ENCODE measurements around the gene TBXA2R. TPM values are rescaled to one million over a fixed set of nuclear protein-coding genes. Genes with fewer than 3 reads are reported as not detected.
"Not testable (repeated sequence)": the region's sequence is repeated elsewhere in the genome, so short reads cannot be mapped to it uniquely, and the experiment has no call there.

Gene TBXA2R
- total RNA-seq (2014; rRNA removed; shearing (Covaris generic)): 4.3 and 4.4 TPM in 2 replicates

DNA sequence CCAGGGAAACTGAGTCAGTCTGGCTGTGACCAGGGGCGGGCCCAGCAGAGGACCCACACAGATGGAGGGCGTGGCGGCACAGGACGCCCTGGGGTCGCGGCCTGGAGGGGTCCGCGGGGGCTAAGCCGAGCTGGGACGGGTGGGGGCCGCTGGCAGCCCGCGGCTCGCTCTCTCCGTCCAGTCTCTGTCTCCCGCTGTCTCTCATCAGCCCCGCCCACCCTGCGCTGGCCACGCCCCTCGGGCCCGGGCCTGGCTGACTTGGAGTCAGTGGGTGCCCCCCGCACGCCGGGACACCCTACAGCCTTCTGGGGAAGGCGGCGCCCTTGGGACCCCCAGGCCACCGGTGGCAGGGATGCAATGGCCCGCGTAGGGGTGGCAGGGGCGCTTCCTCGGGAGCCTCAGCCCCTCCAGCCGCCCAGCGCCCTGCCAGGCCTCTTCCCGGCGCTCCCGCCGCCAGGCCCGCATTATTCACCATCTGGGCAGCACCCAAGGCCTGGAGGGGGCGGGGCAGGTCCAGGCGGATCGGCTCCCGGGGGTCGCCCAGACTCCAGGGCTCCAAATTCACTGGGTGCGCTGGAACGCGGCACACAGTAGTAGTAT is at the start of gene TBXA2R:
Gene TBXA2R (minus strand): TSS at position 186 of the 600 bp plus-strand sequence. CDS start 6,241 bp downstream, outside the sequence.
- DNase-seq (ENCODE audit: low read depth): peak; percentile 69

DNA sequence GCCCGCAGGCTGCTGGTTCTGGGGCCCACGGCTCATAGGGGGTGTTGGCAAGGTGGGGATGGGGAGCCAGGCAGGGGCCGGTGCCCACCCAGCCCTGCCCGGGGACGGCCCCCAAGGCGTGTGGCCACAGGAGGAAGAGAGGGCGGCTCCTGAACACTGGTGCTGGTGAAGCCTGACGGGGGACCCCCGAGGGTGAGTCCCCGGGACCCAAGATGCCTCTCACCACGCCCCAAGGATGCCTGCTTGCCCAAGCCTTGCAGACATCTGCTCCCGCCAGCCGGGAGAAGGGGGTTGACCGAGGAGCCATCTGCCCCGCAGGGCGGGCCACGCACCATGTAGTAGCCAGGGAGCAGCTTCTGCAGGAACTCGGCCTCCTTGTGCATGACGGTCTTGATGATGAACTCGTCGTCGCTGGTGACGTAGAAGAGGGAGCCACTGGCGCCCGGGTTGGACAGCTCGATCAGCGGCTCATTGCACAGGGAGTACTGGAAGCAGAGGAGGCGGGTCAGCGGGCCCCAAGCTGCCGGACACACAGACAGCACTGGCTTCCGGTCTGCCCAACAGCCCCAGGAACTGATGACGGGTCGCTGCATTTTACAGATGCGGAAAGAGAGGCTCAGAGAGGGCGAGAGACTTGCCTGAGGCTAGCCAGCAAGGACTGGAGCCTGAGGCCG is 49.5 kb upstream of the TBXA2R start:
- peak; percentile 91 for DNase-seq (ENCODE audit: low read depth)

DNA sequence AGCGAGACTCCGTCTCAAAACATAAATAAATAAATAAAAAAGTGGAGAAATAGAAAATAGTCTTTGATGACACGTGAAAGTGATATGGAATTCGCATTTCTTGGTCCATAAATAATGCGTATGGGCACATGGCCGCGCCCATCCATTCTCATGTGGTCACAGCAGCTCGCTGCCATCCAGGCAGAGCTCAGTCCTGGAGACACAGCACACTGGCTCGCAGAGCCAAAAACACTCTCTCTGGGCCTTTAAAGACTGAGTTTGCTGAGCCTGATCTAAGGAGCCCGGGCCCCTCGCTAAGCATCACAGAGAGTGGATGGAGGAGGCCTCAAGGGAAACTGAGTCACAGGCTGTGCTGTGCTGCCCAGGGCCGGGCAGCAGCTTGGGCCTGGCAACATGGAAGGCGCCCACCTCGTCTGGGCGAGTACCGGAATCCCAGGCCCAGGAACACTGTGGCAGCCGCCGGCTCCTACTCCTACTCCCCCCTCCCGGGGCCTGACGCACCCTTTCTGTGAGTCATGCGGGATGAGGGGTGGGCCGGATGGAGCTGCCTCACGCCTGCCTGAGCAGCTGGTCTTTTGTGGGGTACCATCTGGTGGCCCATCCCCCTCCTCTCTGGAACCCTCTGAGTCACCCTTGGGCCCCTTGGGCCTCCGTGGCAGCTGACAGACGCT is 48.9 kb upstream of the TBXA2R start:
- DNase-seq (ENCODE audit: low read depth): peak; percentile 98

DNA sequence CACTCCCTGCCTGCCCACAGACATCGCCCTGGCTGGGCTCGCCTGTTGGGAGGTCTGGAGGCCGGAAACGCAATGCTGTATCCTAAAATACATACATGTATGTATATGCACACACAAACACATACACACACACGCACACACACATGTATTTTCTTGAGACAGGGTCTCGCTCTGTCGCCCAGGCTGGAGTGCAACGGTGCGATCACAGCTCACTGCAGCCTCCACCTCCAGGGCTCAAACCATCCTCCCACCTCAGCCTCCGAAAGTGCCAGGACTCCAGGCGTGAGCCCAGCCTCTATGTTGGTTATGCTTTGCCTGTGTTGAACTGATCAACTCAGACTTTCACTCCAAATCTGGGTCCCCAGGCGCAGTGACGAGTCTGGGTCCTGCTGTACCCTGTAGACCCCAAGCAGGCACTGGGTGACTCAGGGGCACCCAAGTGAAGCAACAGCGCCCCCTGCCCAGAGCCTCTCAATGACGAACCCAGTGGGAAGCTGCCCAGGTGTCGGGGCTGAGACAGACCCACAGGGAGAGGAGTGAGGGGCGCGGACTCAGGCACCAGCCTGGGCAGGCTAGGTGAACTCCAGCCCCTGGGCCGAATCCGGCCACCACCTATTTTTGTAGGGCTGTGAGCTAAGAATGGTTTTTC is 47.3 kb upstream of the TBXA2R start:
- no peak for DNase-seq (ENCODE audit: low read depth)

DNA sequence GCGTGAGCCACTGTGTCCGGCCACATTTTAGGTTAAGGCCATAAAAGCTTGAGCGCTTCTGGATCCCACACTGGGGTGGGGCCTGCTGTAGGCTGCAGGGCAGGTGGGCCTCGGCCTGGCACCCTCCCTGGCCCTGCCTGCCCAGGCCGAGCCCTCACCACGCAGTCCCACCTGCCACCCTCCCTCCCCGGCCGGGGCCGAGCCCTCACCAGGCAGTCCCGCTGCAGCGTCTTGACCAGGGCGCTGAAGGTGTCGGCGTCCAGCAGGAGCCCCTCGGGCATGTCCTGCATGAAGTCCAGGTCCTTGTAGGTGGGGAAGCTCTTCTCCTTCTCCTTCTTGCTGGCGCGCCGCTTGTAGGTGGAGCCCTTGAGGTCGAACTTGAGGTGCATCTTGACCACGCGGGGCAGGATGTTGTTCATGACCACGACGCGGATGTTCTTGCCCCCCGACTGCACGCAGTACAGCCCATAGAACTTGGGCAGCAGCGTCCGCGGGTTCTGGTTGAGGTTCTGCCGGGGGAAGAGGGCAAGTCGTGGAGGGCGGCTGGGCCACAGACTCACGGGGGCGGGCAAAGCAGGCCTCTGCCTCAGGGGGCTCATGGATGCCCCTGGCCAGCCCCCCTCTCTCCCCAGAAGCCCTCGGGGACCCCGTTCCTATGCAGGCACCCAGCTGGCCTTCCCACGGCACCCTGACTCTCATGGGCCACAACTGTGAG is 46.6 kb upstream of the TBXA2R start:
- no peak for DNase-seq (ENCODE audit: low read depth)

DNA sequence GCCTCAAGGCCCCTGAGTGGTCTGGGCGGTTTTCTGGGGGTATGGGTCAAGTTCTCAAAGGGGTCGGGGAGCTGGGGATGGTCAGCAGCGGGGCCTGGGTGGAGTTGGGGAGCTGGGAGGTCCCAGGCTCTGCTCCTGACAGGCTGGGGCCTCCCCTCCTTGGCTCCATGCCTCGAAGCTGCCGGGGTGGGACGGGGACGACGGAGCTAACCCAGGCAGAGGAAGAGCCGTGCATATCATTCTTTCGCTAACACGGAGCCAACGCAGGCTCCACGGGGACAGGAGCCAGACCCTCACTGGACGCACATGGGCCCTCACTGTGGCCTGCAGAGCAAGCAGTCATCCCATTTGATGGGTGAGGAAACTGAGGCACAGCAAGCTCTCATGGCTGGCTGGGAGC is 45.7 kb upstream of the TBXA2R start:
- no peak for DNase-seq (ENCODE audit: low read depth)

DNA sequence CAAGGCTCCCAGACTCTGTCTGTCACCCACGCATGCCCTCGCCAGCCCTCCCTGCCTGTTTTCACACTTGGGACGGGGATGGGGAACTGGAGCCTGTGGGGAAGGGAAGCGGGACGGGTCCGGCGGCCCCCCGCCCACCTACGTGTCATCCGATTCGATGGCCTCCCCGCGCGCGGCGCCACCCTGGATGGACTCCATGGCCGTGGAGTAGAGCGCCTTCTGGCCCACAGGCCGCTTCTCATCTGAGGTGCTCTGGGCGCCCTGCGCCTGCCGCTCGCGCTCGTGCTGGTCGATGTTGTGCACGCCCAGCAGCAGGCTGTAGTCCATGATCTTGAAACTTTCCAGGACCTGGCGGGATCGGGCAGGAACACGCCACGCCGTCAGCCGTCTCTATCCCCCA is 45.0 kb upstream of the TBXA2R start:
- DNase-seq (ENCODE audit: low read depth): no peak

DNA sequence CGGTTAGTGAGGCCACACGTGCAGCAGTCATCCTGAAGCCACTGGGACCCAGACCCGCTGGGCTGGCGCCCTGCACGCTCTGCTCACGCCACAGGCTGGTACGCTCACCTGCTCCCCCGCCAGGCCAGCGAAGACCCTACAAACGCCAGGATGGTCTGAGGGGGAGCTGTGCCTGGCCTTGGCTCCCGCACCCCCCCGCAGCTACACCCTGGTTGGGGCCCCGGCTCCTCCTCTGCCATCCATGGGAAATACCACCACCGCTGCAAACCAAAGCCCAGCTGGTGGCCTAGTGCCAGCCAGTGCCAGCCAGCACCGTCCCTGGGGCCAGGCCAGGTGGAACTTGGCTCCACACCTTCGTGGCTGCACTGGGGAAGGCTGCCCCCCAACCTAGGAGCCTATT is 43.2 kb upstream of the TBXA2R start:
- no peak for DNase-seq (ENCODE audit: low read depth)

DNA sequence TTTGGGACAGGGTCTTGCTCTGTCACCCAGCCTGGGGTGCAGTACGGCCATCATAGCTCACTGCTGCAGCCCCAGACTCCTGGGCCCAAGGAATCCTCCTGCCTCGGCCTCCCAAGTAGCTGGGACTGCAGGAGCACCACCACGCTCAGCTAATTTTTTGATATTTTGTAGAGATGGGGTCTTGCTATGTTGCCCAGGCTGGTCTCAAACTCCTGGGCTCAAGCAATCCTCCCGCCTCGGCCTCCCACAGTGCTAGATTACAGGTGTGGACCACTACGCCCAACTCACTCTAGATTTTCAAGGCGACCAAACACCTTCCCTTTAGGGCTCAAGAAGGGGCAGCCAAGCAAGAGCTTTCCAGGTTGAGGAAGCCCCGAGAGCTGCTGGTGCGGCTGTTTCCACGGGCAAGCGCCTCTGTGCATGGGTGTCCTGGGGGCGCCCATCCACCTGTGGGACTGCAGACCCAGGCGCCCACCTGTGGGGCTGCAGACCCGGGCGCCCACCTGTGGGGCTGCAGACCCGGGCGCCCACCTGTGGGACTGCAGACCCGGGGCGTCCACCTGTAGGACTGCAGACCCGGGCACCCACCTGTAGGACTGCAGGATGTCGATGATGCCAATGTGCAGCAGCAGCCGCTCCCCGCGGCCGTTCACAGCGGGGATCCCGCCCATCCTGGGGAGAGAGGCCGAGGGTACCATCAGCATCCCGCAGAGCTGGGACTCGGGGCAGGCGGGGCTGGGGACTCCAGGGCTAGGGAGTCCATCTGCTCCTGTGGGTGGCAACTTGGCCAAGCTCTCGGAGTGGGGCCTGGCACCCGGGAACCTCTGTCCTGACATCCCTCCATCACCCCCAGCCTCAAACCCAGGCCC is 41.6 kb upstream of the TBXA2R start:
- DNase-seq (ENCODE audit: low read depth): no peak

DNA sequence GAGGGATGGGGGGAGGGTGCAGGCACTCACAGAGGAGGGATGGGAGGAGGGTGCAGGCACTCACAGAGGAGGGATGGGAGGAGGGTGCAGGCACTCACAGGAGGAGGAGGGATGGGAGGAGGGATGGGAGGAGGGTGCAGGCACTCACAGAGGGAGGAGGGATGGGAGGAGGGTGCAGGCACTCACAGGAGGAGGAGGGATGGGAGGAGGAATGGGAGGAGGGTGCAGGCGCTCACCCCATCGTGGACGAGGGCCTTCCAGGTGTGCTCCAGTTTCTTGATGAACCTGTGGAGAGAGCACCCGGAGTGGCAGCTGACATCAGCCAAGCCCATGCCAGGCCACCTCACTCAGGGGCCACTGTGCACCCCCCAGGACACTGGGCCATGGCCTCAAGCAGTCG is 40.4 kb upstream of the TBXA2R start:
- DNase-seq (ENCODE audit: low read depth): not testable (repeated sequence)

DNA sequence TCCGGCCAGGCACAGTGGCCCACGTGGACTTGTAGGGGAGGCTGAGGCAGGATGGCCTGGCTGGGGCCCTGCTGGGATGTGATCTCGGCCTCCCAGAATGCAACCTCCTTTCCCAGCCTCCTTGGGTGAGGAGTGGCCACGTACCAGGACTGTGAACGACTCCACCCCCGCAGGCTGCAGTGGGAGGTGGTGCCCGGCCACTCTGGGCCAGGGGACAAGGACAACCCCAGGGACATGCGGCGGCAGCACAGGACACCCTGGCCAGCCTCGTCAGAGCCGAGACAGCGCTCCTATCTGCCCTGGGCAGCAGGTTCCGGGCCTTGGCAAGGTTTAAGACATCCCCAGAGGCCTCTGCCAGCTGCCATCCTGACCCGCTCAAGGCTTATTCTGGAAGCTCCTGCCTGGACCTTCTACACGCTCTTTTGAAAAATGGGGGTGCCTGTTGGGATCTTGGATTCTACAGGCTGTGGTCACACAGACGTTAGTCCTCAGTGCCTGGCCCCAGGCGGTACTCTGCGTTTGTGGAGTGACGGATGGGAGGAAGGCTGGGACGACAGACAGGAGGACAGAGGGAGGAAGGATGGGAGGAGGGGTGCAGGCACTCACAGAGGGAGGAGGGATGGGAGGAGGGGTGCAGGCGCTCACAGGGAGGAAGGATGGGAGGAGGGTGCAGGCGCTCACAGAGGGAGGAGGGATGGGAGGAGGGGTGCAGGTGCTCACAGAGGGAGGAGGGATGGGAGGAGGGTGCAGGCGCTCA is 39.8 kb upstream of the TBXA2R start:
- peak; percentile 9 for DNase-seq (ENCODE audit: low read depth)

DNA sequence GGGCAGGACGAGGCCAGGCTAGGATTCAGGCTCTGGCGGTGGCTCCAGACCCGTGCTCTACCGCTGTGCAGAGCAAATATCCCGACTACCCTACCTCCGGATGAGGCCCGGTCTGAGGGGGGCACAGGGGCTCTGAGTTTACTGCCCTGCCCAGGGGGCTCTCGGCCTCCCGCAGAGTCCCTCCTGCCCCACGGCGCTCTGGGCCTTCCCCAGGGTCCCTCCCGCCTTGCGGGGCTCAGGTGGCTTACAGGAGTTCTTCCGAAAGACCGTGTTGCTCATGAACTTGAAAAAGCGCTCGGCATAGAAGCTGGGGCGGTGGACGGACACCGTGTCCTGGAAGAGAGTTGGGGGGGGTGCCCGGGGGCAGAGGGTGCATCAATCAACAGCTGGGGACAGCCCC is 39.1 kb upstream of the TBXA2R start:
- no peak for DNase-seq (ENCODE audit: low read depth)

DNA sequence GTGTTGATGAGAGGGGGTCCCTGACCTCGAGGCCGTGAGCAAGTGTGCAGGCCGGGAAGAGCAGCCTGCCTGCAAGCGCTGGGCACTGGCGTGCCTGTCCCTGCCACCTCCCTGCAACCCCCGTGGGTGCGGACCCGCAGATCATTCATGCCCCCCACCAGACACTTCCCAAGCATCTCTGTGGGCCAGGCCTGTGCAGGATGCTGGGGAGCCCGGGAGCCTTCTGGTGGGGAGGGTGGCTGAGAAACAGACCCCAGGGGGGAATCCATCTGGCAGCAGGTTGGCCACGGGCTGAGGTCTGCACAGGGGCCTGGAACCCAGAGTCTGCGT is 38.4 kb upstream of the TBXA2R start:
- no peak for DNase-seq (ENCODE audit: low read depth)

DNA sequence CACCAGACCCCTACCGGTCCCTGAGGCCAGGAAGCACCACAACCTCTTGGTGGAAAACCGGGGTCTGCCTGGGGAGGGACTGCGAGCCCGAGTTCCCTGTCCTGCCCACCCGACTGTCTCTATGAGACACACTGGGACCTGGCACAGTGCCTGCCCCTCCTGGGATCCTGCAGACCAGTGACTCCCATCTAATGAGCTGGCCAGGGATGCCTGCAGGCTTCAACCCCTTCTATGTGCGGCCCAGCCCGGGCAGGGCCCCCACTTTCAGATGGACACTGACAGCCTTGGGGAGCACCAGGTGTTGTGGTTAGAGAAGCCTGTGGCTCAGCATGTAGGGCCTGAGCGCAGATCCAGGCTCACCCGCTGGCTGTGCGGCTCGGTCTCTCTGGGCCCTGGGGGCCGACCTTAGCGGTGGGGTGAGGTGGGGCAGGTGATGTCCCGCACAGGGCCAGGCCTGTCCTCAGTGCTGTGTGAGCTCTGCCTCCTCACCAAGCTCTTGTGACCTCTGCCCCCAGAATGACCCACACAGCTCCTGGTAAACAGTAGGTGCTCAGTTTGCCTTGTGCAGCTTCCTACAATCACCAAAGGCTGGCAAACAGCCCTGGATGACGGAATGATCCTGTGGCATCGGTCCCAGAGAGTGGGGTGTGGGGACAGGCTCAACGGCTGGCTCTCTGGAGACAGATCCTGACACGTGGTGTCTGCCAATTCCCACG is 37.8 kb upstream of the TBXA2R start:
- DNase-seq (ENCODE audit: low read depth): peak; percentile 15

DNA sequence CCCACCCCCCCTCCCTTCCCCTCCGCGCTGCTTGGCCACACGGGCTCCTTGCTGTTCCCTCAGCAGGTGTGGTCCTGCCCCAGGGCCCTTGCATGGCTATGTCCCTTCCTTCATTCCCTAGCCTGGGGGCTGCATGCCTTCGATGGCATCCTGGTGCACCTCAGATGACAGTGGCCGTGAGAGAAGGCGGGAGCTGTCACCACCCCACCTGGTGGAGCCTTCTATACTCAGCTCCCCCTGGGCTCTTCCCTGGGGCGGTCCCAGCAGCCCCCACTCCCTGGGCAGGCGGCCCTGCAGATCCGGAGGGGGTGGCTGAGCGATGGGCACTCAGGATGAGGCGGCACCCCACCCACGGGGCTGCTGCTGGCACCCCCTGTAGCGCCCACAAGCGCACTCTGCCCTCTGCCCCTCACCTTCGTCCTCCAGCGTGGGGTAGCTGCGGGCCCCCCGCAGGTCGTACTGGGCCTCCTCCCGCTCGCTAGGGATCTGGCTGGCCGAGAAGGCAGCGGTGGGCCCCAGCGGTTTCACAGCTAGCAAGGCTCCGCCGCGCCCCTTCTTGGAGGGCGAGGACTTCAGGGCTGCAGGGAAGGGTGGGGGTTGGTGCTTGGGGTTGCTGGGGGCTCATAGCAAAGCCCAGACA is 37.1 kb upstream of the TBXA2R start:
- DNase-seq (ENCODE audit: low read depth): no peak

DNA sequence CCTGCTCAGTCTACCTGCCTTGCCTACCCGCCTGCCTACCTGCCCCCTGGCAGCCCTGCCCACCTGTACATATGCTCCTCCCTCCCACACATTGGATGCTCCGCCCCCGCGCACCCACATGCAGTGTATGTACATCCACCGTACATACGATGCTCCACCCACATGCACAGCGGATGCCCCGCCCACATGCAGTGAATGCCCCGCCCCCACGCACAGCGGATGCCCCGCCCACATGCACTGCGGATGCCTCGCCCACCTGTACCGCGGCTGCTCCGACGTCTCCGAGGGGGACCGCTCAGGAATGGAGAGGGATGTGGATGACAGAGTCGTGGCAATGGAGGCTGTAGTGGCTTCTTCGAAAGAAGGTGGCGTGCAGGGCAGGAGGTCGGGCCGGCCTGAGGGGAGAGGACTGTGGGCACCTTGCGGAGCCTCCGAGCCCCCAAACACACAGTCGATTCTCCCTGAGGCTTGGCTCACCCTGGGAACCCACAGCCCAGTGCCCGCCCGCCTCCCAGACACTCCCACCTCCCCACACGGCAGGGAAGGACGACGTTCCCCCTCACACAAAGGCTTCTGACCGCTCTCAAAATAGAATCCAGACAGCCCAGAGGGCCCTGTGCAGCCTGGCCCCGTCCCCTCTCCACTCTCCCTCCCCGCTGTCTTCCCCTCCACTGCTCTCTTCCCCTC is 36.5 kb upstream of the TBXA2R start:
- DNase-seq (ENCODE audit: low read depth): no peak

DNA sequence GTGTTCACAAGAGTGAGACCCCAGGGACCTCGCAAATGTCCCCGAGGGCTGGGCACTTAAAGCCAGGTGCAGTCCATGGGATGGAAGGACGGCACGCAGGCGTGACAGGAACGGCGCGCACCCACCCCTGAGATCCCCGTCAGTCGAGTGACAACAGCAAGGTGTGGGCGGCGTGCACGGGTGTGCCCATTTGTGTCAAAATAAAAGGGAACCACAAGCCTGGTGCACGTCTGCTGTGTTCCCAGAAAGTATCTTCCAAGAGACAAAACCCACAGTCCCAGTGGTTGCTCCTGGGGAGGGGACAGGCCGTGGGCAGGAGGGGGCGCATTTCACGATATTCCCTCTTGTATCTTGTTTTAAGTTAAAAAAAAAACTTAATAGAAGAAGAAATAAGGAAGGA is 35.6 kb upstream of the TBXA2R start:
- no peak for DNase-seq (ENCODE audit: low read depth)

DNA sequence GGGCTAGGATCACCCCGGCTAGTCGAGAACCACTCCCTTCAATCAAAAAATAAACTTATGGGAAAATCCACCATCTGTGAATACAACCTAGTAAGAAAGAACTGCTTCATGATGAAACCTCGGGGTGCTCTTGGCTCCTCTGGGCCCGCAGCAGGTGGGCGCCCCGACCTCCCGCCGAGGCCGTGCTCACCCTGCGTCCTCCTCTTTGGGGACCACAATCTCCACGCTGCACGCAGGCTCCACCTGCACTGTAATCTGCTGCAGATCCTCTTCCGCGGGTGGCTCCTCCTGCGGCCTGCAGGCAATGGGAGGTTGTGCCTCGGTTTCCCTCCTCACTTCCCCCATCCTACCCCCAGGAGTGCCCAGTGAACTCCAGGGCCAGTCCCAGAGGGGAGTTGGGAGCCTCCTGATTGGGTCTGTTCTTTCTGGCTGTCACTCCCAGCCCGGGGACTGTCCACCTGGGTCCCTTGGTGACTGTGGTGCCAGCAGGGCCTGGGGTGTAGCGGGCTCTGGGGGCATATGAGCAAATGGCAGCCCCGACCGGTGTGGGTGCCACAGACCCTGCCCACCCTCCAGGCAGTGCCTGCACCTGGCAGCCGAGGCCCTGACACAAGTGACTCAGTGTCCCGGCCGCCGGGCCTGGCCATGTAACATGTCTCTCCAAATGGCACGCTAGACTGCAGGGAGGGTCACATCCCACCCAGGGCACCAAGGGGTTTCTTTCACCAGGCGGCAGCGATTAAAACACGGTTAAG is 35.0 kb upstream of the TBXA2R start:
- DNase-seq (ENCODE audit: low read depth): no peak
